Islet of Langerhans (tissue), 1 donor: ENCODE measurements around the gene BBS1.

ENCODE experiments used
- FAIRE-seq: peaks from one replicate; lab custom pipeline; 2011; peaks lifted over from hg19 to GRCh38; lab: Jason Lieb, UNC

Gene BBS1

GRCh38 chr11:66477263-66478201 is 32.9 kb upstream of the BBS1 start:
- no peak for FAIRE-seq

- FAIRE-seq, result no peak
Observed at GRCh38 chr11:66478729-66479393, 31.6 kb upstream of the BBS1 start.

- no peak for FAIRE-seq
Observed at GRCh38 chr11:66479394-66480116, 30.9 kb upstream of the BBS1 start.

GRCh38 chr11:66480117-66480938 is 30.1 kb upstream of the BBS1 start, which contains the start of gene DPP3:
Gene DPP3 (plus strand): TSS chr11:66480434. CDS start chr11:66482201, 1,767 bp downstream.
- no peak for FAIRE-seq

- no peak for FAIRE-seq
Observed at GRCh38 chr11:66484806-66485380, 25.5 kb upstream of the BBS1 start.

- FAIRE-seq, result no peak
Observed at GRCh38 chr11:66488957-66489356, 21.5 kb upstream of the BBS1 start.

GRCh38 chr11:66489636-66490035 is 20.8 kb upstream of the BBS1 start:
- no peak for FAIRE-seq

GRCh38 chr11:66491315-66491935 is 19.0 kb upstream of the BBS1 start:
- FAIRE-seq, result no peak

GRCh38 chr11:66492161-66492865 is 18.1 kb upstream of the BBS1 start:
- no peak for FAIRE-seq

- no peak for FAIRE-seq
Observed at GRCh38 chr11:66493130-66493529, 17.3 kb upstream of the BBS1 start.

GRCh38 chr11:66494458-66494857 is 16.0 kb upstream of the BBS1 start:
- FAIRE-seq, result no peak

- no peak for FAIRE-seq
Observed at GRCh38 chr11:66494935-66495334, 15.5 kb upstream of the BBS1 start.

- FAIRE-seq, result no peak
Observed at GRCh38 chr11:66495401-66495854, 15.0 kb upstream of the BBS1 start.

- no peak for FAIRE-seq
Observed at GRCh38 chr11:66497206-66497605, 13.2 kb upstream of the BBS1 start.

- no peak for FAIRE-seq
Observed at GRCh38 chr11:66498506-66498905, 11.9 kb upstream of the BBS1 start.

- FAIRE-seq, result no peak
Observed at GRCh38 chr11:66505276-66505816, 5.1 kb upstream of the BBS1 start.

- FAIRE-seq, result no peak
Observed at GRCh38 chr11:66509131-66509561, 1.3 kb upstream of the BBS1 start.

- FAIRE-seq, result no peak
Observed at GRCh38 chr11:66510990-66511339, 530 bp downstream of the BBS1 start.

- no peak for FAIRE-seq
Observed at GRCh38 chr11:66523611-66524010, 13.2 kb downstream of the BBS1 start.
